Measurements from ENCODE around the gene TRO.
A peak's percentile ranks its signal among the peaks of the same experiment; 100 is the strongest.

The TRO gene, protein sequence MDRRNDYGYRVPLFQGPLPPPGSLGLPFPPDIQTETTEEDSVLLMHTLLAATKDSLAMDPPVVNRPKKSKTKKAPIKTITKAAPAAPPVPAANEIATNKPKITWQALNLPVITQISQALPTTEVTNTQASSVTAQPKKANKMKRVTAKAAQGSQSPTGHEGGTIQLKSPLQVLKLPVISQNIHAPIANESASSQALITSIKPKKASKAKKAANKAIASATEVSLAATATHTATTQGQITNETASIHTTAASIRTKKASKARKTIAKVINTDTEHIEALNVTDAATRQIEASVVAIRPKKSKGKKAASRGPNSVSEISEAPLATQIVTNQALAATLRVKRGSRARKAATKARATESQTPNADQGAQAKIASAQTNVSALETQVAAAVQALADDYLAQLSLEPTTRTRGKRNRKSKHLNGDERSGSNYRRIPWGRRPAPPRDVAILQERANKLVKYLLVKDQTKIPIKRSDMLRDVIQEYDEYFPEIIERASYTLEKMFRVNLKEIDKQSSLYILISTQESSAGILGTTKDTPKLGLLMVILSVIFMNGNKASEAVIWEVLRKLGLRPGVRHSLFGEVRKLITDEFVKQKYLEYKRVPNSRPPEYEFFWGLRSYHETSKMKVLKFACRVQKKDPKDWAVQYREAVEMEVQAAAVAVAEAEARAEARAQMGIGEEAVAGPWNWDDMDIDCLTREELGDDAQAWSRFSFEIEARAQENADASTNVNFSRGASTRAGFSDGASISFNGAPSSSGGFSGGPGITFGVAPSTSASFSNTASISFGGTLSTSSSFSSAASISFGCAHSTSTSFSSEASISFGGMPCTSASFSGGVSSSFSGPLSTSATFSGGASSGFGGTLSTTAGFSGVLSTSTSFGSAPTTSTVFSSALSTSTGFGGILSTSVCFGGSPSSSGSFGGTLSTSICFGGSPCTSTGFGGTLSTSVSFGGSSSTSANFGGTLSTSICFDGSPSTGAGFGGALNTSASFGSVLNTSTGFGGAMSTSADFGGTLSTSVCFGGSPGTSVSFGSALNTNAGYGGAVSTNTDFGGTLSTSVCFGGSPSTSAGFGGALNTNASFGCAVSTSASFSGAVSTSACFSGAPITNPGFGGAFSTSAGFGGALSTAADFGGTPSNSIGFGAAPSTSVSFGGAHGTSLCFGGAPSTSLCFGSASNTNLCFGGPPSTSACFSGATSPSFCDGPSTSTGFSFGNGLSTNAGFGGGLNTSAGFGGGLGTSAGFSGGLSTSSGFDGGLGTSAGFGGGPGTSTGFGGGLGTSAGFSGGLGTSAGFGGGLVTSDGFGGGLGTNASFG (N-terminal part only)

DNA sequence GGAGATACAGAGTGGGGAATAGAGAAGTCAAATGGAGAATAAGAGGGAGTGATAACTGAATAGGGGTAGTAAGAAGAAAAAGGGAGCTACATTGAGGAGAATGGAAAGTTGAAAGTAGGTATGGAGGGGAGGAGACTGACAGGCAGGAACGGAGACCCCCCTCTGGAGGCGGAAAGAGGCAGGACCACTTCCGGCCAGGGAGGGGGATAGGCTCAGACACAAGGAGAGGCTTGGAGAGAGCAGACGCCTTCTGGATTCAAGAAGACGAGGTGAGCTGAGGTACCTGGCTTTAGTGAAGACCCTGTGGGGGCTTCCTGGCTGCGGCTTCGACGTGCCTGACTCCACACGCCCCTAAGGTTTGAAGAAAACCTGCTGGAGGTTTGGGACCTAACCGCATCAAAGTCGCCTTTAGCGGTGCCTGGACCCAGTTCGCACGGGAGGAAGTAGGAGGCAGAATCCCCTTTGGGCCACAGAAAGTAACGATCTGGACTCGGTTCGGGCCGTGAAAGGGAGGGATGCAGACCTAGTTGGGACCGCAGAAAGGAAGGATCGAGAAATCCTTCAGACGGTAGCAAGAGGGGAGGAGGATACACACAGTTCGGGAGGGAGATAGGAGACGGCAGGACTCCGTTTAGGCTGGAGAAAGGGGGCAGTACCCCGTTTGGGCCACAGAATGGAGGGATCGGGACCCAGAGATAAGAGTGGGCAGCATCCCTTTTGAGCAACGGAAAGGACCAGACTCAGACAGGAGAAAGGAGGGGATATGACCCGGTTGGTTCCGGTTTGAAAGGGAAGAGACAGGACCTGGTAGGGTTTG lies at the start of gene TRO:
TRO (plus strand) TSS at position 215 of the 817 bp plus-strand sequence. CDS start 1,423 bp downstream, outside the sequence.
- DNase-seq (ENCODE audit: low read depth in 2 of 2) = no peak

DNA sequence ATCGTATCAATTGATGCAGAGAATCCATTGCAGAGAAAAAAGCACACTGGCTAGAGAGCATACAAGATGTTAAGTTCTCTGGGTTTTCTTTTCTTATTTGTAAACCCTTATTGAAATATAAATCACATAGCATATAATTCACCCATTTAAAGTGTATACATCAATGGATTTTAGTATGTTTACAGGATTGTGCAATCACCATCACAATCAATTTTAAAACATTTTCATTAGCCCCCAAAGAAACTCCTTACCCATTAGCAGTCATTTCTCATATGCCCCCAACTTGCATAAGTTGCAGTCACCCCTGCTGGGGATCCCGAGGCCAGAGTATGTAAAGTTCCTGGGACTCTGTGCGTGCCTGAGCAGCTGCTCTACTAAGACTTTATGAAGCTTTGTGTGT lies 34.9 kb upstream of the TRO start:
- DNase-seq (ENCODE audit: low read depth in 2 of 2) = no peak

DNA sequence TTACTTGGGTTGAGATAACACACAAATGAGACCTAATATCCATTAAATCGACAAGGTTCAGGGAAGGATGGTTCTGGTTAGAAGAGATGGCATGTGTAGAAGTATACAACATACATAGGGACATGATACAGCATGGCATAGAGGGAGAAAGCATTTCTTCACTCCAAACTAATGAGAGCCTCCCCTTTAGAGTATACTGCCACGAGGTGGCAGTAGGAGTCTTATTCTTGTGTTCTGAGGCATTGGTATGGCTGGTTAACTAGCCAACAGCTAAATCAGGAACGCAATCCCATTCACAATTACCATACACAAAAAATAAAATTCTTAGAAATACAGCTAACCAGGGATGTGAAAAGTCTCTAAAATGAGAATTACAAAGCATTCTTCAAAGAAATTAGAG lies 29.1 kb upstream of the TRO start:
- DNase-seq (ENCODE audit: low read depth in 2 of 2) = peak in 1 of 2 donors; percentile 10

DNA sequence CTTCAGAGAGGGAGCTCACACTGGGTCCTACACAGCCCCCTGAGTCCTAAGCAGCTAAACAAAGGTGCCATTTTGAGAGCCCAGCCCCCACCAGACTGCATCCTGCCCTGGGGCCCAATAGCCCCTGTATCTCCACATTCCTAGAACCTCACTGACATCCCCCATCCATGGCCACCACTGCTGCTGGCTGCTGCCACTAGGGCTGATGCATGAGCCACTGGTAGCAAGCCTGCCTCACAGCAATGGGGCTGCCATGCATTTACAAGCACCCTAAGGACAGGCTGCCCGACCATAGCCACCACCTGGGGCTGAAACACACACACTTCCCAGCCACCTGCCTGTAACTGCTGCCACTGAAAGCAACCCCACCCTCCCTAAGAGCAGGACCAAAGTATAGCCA lies 26.5 kb upstream of the TRO start:
- no peak for DNase-seq (ENCODE audit: low read depth in 2 of 2)

DNA sequence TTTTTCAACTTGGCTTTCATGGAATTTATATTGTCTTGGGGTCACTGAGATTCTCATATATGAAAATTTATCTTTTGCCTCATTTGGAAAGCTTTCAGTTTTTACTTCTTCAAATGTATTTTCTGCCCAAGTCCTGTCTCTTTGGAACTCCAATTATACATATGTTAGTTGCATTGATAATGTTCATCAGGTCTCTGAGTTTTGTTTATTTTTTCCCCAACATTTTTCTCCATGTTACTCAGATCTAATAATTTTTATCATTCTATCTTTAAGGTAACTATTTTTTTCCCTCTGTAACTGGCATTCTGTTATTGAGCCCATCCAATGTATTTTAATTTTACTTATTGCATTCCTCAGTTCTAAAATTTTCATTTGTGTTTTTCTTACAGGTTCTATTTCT lies 10.7 kb upstream of the TRO start:
- no peak for DNase-seq (ENCODE audit: low read depth in 2 of 2)

DNA sequence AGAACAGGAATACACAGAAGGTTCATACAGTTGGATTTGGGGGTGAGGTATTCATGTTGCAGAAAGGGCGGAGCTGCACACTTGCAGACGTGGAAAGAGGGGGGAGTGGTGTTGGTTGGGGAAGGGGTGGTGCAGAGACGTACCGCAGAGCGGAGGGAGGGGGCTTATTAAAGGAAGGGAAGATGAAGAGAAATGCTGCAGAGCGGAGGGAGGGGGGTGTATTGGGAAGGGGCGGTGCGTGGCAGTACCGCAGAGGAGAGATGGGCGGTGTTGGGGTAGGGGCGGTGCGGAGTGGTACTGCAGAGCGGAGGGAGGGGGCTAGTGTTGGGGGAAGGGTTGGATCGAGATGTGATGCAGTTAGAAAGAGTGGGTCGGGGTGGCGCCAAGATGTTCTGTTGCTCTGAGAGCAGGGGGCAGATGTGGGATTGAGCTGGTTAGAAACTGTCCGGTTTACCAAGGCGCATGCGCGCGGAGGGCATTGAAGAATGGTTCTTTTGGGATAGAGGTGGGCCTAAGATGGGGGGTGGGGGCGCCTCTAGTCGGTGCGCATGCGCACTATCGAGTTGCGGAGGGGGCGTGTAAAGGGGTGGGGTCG lies 900 bp downstream of the TRO start:
- peak; percentile 36 to 43 for DNase-seq (ENCODE audit: low read depth in 2 of 2)

DNA sequence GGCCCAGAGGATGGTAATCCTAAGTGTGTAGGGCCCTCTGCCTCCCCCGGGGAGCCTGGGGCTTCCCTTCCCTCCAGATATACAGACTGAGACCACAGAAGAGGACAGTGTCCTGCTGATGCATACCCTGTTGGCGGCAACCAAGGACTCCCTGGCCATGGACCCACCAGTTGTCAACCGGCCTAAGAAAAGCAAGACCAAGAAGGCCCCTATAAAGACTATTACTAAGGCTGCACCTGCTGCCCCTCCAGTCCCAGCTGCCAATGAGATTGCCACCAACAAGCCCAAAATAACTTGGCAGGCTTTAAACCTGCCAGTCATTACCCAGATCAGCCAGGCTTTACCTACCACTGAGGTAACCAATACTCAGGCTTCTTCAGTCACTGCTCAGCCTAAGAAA lies 1.9 kb downstream of the TRO start:
- no peak for DNase-seq (ENCODE audit: low read depth in 2 of 2)

DNA sequence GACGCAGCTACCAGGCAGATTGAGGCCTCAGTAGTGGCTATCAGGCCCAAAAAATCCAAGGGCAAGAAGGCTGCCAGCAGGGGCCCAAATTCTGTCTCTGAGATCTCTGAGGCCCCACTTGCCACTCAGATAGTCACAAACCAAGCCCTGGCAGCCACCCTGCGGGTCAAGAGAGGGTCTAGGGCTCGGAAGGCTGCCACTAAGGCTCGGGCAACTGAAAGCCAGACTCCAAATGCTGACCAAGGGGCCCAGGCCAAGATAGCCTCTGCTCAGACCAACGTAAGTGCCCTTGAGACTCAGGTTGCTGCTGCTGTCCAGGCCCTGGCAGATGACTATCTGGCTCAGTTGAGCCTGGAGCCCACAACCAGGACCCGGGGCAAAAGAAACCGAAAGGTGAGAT lies 2.8 kb downstream of the TRO start:
- DNase-seq (ENCODE audit: low read depth in 2 of 2) = no peak

DNA sequence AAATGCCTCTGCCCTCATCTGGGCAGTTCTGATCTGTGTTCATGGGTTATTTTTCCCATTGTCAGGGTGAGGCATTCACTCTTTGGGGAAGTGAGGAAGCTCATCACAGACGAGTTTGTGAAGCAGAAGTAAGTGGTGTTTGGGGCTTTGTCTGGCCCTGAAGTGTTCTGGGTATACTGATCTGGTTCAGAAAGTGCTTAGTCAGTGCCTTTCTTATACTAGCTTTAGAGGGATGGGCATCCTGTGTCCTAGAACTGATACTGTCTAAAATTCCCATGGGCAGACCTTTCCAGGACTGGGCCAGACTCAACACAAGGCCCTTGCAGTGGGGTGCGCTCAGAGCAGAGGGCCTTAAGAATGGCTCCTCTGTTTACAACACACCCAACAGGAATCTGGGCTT lies 6.4 kb downstream of the TRO start:
- no peak for DNase-seq (ENCODE audit: low read depth in 2 of 2)

DNA sequence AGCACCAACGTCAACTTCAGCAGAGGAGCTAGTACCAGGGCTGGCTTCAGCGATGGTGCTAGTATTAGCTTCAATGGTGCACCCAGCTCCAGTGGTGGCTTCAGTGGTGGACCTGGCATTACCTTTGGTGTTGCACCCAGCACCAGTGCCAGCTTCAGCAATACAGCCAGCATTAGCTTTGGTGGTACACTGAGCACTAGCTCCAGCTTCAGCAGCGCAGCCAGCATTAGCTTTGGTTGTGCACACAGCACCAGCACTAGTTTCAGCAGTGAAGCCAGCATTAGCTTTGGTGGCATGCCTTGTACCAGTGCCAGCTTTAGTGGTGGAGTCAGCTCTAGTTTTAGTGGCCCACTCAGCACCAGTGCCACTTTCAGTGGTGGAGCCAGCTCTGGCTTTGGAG lies 8.3 kb downstream of the TRO start:
- no peak for DNase-seq (ENCODE audit: low read depth in 2 of 2)

DNA sequence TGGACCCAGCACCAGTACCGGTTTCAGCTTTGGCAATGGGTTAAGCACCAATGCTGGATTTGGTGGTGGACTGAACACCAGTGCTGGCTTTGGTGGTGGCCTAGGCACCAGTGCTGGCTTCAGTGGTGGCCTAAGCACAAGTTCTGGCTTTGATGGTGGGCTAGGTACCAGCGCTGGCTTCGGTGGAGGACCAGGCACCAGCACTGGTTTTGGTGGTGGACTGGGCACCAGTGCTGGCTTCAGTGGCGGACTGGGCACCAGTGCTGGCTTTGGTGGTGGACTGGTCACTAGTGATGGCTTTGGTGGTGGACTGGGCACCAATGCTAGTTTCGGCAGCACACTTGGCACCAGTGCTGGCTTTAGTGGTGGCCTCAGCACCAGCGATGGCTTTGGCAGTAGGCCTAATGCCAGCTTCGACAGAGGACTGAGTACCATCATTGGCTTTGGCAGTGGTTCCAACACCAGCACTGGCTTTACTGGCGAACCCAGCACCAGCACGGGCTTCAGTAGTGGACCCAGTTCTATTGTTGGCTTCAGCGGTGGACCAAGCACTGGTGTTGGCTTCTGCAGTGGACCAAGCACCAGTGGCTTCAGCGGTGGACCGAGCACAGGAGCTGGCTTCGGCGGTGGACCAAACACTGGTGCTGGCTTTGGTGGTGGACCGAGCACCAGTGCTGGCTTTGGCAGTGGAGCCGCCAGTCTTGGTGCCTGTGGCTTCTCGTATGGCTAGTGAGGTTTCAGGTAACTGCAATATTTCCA lies 9.8 kb downstream of the TRO start:
- no peak for DNase-seq (ENCODE audit: low read depth in 2 of 2)

DNA sequence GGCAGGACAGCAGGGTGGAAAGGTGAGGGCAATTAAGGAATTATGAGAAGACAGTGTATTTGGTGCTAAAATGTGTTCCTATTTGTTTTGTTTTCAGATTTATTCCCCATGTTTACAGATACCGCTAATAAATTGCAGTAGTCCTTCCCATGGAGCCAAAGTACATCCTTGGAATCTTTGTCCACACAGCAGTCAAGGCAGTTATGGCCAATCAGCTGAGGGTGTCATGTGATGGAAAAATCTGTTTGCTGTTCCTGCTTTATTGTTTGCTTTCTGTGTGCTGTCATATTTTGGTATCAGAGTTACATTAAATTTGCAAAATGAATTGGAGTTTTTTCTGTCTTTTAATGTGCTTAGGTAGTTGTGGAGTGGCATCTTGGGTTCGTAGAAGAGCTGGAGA lies 10.5 kb downstream of the TRO start:
- no peak for DNase-seq (ENCODE audit: low read depth in 2 of 2)

DNA sequence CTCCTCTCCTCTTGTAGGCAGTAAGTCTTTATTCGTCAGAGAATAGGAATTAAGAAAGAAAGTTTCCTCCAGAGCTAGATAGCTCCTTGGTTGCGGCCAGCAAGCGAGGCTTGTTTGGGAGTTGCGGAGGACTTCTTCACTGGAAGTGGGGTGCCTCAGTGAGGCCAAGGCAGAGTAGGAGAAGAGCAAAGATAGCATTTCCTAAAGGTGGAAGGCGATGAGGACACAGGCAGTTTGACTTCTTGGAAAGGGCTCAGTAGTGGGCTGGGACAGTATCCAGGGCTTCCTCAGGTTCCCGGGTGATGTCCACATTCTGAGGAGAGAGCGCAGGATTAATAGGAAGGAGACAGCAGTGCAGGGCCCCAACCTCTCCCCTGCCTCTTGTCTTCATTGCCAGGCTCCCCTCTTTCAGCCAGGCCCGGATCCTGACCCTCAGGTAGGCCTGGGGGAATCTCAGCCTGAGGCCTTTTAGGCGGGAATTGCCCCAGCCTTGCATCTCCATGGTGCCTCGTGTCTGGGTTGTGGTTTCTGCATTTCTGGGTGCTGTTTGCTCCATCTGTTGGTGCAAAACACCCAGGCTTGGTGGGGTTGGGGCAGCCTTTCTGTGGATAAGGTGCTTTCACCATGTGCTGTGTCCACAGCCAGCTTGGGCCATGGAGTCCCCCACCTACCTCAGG lies 12.7 kb downstream of the TRO start:
- no peak for DNase-seq (ENCODE audit: low read depth in 2 of 2)

DNA sequence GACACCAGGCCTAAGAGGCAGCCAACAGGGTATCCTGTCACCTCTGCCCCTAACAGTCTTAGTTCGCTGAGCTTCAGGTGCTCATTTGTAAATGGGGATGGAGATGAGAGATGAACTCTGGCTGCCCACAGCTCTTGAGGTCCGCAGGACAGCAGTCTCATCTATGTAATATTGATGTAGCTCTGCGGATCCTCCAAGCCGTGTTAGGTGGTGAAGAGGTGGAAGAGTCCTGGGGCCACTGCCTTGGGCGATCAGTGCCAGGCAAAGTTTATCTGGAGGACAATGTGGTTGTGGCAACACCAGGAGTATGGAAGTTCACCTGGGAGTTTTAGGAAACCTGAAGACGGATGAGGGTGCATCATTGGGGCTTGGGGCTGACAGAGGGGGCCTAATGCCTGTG lies 13.4 kb downstream of the TRO start:
- no peak for DNase-seq (ENCODE audit: low read depth in 2 of 2)

DNA sequence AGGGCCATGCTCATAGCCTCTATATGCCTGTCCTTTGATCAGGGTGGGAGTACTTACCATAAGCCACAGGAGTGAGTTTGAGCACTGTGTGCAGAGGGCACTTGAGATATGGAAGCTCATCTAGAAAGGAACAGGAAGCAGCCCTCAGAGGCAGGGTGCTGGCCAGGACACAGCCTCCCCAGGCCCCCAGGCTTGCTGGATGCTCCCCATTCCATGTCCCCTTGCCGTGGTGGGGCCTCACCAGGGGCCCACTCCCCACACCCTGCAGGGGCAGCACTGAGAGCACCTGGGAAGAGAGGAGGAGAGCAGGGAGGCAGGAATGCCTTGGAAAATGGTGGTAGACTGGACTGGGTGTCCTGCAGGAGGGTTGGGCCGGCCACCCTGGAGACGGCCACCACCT lies 14.3 kb downstream of the TRO start:
- no peak for DNase-seq (ENCODE audit: low read depth in 2 of 2)

DNA sequence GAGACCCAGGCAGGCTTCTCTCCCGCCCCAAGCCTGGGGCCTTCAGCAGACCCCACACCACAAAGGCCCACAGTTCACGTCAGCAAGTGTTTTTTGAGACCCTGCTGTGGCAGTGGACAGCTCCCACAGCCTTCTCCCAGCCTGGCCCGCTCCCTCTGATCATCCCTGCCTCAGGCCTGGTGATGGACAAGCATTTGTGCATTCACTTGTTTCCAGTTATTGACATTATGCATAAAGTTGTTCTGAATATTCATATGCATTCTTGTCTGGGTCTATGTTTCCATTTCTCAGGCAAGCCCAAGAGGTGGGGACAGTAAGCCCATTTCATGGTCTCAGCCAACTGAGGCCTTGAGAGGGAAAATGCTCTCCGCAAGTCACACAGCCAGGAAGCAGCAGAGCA lies 14.7 kb downstream of the TRO start:
- no peak for DNase-seq (ENCODE audit: low read depth in 2 of 2)

DNA sequence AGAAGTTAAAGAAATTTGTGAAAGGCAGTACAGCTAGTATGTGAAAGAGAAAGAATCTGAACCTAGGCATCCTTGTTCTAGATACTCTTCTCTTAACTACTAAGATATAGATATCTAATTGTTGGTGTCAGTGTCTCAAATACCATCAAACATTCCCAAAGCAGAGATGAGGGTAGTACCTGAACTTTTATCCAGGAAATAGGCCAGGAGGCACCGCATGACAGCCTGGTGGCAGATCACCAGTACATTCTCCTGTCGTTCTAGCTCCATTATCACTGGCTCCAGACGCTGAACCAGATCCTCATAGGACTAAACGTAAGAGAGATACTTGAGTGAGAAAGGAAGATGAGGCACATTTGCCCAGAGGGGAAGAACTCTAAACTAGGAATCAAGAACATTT lies 16.8 kb downstream of the TRO start:
- no peak for DNase-seq (ENCODE audit: low read depth in 2 of 2)

DNA sequence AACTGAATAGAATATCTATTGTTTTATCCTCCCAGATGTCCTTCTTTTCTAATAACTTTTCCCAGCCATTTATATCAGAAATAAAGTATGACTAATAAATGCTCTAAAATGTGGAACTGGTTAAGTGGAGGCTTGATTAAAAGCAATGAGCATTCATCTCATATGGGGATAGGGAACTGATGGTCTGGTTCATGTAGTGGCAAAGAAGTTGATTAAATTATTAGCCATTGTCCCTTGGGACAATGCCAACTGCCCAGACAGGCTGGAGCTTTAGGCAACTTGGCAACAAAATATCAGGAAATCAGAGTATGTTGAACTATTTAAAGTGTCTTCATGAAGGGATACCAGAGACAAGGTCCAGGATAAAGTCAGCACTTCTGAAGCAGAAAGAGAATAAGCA lies 24.2 kb downstream of the TRO start:
- DNase-seq (ENCODE audit: low read depth in 2 of 2) = no peak

DNA sequence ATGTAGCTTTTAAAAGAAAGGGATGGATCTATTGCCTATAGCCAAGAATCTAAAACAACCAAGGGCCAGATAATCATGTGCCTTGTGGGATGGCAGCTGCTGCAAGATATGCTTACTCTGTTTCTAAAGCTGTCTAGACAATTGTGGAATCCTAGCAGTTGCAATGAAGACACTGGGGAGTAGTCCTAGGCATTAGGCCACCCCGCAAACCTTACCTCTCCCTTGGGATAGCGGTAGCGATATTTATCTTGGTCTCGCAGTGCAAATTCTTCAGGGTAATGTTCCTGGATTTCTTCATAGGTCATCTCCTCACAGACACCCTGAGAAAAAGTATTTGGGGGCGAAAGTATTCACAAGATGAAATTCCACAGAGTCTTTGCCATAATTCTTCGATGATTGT lies 24.6 kb downstream of the TRO start:
- DNase-seq (ENCODE audit: low read depth in 2 of 2) = no peak

Data from stimulated activated CD4-positive, alpha-beta T cell treated with anti-CD3 and anti-CD28 coated beads, Interleukin-15, amount 100 ng/mL, for 48 hours (primary cell).